Endometrial microvascular endothelial cells (primary cell): ENCODE measurements around the gene EPHA5. TPM values are rescaled to one million over a fixed set of nuclear protein-coding genes. Genes with fewer than 3 reads are reported as not detected.

Experiments used
- in situ Hi-C: cut with HindIII; loops from 2 replicates; pipeline ENCODE4 v1.10.0; 2017; ENCODE audit warnings: low sequenced_read_pairs, low pct_unique_long_range_greater_than_20kb; ENCODE audit errors: inconsistent ontology term
- total RNA-seq: library from RNA; depleted of rRNA; stranded (reverse); fragments of >200 nt; gene quantifications from one replicate; pipeline ENCODE4 v1.2.3, GENCODE V29; 2015; ENCODE audit errors: inconsistent ontology term

The EPHA5 gene
- total RNA-seq, 1 donor from 2014 or later, result under 0.01 TPM

DNA sequence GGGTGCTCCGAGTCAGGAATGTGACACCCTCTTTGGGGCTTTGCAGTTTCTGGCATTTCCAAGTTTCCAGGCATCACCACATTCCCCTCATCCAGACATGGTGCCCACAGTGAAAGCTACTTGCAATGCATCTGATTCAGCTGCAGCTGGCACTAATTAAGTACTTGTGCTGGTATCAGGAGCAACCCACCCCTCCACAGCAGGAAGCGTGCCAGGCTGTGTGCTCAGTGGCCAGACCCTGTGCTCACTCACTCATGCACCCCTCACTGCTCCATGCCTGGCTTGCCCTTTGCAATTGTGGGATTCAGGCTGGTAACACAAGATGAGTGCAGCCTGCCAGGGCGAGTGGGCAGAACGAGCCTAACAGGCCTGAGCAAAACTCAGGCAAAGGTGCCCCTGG lies 271.2 kb downstream of the EPHA5 start:
- in situ Hi-C loops, result no loop called here

DNA sequence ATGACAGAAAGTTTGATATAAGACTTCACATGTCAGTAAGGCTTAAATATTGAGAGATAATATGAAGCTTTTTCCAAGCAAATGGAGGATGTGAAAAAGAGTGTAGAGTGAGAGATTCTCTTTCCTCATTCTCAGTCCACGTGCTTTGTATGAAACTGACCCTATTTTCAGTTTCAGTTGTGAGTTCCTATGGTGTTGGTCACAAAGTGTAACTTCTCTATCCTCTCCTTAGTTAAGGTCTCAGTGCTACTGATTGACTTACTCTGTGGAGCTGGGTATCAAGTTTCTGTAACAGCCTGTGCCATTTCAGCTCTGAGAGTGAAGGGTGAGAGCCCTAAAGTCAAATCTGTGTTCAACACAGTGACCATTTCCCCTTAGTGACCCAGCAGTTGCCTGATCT lies 277.2 kb downstream of the EPHA5 start:
- in situ Hi-C loops, result no loop called here

DNA sequence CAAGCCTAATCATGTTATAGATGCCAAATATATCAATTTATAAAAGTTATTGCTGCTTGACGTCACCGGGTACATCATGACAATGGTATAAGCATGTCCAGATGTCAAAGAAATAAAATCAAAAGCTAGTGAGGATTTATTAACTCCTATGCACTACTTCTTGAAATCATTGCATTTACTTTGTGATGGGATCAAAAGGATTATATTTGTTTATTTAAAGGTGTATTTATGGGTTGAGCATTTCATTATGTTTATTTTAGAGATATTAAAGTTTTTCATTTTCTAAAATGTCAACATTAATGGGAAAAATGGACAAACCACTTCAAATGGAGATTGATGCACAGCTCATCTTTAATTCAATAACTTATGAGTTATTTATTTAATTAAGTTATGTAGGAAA lies 277.8 kb downstream of the EPHA5 start:
- in situ Hi-C loops, result no loop called here

DNA sequence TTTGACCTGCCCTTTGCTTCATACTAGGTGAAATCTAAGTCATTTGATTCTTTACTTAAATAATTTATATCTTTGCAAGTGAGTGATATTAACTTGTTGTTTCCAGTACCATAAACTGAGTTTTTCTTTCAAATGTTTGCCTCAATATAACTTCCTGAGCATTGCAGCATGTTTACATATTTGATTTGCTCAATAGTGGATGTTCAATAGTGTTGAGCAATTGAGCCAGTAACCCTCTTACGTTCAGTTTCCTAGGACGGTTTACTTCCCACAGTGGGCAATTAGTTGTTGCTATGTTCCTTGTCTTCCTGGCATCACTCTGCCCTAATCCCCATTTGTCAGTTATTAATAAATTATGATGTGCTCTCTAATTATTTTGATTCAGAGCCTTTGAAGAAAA lies 278.5 kb downstream of the EPHA5 start:
- in situ Hi-C loops, result no loop called here

DNA sequence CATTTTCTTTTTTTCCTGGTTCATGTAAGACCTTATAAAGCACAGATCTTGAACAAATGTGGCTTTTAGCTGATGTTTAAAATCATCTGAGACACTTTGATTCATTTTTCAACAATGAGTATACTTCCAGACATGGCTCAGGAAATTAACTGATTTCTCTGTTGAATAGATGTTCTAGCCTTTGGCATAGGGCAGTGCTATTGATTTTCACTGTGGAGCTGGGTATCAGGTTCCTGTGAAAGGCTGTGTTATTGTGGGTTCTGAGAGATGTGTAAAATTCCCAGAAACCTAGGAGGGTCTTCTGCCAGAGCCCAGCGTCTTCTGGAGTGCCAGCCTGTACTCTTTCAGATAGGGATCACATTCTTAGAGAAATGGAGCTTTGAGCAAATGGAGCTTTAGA lies 278.9 kb downstream of the EPHA5 start:
- in situ Hi-C loops, result no loop called here

DNA sequence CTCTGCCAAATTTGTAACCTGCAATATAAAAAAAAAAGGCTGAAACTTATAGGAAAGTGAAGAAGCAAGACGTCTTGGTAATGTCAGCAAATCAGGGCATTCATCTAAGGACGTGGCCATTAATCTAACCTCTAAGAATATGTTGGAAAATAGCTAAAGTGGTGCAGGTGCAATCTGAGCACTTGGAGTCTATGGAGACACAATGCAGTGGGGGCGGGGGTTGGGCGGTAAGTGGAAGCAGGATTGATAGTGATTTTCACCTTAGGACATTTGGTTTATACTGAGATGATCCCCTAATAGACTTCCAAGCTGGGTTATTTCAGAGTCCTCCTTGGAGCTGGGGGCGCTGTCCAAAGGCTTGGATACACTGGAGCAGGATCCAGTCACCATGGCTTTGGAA lies 283.4 kb downstream of the EPHA5 start:
- in situ Hi-C loops, result no loop called here

DNA sequence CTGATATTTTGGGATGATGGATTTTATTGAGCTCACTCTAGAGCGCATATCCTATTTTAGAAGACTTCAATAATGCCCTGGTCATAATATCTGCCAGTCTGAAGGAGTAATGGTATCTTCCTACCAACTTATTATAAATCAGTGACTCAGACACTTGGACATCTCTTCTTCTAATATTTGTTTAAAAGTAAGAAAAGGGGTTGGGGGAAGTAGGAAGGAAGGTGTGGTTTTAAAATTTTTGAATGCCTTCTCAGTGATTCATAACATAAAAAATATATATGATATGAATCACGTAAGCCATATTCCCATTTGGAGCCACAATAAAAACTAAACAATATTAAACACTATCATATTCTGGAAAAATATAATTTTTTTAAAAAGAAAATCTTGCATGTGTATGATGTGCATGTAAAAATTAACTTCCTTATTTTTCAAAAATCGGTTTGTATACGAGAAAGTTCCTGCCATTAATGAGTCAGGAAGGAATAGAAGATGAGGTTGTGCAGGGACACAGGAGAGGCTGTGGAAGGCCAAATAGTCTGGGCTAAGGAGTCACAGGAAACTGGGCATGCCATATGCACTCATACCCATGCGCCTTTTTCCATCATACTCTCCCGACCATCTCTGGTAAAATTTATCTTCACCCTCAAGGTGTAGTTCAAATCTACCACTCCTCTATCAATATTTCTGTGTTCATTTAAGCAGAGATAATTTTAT lies 286.5 kb downstream of the EPHA5 start:
- in situ Hi-C loops, result no loop called here

DNA sequence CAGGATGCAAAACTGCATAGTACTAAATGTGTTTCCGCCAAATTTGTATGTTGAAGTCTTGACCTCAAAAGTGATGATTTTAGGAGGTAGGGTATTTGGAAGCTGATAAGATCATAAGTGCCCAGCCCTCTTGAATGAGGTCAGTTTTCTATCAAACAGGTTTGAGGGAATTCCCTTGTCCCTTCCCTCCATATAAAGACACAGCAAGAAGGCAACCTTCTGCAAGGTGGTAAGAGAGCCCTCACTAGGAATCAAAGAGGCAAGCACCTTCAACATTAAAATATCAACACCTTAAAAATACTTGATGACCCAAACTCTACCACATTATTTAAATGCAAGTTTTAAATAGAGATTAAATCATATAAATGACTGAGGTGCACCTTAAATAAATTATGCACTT lies 288.6 kb downstream of the EPHA5 start:
- in situ Hi-C loops, result no loop called here

DNA sequence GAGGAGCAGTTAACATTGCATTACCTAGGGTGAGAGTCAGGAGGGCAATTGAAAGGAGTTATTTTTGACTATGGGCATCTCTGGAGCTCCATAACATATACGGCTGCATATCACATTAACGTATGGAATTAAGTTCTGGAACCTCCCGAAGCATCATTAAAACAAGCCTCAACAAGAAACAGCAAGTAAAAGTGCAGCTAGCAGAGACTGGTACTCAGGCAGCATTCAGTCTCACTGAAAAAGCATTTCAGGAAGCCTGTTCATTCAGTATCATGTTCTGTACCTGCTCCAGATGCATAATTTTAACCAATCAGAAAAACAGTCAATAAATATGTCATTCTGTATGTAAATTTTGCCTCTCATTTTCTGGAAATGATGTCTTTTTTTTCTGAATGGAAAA lies 299.6 kb downstream of the EPHA5 start:
- in situ Hi-C loops, result no loop called here

DNA sequence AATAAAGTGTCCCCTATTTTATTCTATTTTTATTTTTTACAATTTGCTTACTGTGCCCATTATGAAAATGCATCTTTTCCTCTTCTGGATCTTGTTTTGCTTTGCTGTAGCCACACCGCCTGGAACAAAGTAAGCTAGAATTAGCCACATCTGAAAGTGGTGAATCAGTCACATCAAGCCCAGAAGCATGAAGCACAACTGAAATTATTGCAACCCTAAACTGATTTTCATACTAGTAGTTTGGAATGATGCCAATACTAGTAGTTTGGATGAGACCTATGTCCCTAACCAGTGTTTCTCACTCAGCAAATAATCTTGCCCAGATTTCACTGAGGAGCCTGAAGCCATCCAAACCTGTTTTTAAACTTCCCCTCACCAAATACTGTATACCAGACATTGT lies 303.0 kb downstream of the EPHA5 start:
- in situ Hi-C loops, result no loop called here

DNA sequence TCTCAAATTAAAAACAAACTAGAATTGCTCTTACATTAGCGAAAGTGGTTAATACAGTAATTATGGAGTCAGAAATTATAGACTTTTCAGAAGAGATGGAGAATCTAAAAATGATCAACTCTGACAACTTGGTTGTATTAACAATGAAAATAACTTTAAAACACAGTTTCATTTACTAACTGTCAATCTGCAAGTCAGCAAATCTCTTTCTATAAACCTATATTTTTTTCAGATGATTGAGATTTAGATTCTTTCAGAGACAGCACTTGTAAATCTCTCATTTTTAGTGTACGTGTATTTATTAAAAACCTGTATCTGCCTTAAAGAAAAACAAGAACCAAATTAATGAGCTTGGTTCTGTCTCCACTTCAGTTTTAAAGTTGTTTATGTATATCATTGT lies 311.4 kb downstream of the EPHA5 start:
- in situ Hi-C loops, result no loop called here

DNA sequence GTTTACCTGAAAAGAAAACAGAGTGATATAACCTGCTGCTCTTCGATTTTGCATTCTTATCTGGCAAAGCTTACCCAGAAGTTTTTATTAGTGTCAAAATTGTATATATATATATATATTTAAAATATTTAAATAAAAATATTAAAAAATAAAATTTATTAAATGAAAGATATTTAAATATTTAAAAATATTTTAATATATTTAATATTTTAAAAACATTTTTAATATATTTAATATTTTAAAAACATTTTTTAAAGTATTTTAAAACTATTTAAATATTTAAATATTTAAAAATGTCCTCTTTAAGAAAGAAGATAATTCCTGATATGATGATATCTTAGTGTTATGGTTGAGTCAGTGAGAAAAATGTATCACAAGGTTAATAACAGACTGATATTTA lies 317.2 kb downstream of the EPHA5 start:
- in situ Hi-C loops, result no loop called here

DNA sequence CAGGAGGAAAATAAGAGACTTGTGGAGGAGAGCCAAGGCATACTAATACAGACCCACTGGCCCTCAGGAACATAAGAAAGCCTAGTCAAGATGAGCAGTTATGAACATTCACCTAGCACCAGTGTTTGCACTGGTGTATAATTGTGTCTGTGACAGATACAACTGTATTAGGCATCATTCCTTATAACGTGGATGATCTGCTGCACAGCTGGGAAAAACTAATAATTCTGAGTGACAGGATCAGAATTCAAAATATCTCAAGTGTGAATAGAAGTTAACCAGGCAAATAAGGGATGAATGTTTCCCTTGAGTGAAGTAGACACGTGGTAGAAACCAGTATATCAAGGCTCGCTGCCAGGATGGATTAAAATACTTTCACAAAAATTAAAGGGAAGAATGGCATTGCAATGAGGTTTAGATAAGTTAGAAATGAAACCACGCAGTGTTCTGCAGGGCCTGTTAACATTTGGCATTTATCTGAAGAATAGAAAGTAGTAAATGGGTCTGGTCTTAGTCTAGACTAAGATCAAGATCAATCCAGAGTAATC lies 325.9 kb downstream of the EPHA5 start:
- in situ Hi-C loops, result no loop called here

DNA sequence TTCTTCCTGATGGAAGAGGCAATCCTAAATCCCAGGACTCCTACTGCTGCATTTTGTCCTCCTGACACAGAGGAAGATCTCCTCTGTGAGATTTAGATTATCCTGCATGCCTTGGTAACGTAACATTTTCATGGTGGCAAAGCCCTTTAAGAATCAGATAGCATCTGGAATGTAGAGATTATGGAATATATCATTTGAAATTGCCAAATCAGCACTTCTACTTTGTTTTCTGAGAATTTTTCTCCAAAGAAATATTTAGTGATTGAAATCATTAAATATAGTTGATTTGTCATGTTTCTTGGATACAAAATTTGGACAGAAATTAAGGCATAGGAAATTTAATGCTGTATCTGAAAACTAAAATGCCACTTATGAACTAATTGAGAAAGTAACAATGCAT lies 326.9 kb downstream of the EPHA5 start:
- in situ Hi-C loops, result no loop called here

DNA sequence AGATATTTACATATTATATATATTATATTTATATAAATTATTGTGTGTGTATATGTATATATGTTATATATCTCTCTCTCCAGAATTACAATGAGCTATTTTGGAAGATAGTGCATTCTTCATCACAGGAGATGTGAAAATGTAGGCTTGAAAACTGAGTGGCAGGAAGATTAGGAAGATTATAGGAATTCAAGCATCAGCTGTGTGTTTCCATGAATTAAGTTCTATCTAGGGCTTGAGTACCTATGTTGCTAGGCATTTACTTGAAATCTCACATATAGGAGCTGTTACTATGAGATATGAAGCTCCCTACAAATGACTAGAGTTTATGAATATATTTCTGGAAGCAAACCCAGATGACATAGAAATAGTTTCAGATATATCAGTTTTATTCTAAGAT lies 328.7 kb downstream of the EPHA5 start:
- in situ Hi-C loops, result no loop called here

DNA sequence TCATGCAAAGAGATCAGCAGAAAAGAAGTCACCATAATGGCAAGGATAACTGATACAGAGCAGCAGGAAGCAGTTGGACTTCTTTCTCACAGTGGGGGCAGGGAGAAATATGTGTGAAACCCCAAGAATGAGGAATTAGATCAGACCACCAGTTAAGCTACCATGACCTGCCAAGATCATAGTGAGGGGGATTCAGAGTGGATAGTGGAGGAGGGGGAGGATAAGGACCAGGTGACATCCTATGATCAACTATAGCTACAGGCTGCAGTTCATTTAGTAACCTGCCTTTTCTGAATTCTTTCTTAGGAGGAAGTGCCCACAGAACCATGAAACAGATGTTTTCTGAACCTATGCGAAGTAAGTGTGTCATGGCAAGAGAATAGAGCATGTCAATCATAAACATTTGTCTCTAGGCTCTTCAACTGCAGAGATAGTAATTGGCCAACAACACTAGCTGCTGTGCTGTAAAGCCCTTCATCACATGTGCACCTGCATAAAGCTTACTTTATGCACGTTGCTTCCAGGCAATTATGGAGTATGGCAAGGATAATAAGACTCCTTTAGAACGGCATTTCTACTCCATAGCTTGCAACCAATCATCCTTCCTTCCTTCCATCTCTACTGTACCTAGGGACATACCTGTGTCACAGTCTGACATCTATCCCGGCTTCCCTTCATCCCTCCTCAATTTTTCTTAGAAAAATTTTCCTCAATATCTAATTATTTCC lies 329.7 kb downstream of the EPHA5 start:
- in situ Hi-C loops, result no loop called here

DNA sequence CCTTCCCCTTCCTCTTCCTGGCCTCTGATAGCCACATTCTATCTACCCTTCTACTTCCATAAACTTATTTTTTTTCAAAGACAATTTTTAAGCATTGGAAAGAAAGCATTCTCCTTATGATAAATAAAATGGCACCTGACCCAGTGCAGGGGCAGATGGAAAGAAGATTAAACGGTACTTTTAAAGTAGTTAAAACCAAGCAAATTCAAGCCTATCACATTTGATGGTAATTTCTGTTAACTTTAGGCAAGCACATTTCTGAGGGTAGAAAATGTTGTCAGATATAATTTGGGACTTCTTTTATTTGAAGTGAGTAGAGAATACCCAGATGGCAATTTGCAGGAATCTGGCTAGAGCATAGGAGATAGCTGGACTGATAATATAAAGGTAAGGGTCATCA lies 332.9 kb downstream of the EPHA5 start:
- in situ Hi-C loops, result no loop called here

DNA sequence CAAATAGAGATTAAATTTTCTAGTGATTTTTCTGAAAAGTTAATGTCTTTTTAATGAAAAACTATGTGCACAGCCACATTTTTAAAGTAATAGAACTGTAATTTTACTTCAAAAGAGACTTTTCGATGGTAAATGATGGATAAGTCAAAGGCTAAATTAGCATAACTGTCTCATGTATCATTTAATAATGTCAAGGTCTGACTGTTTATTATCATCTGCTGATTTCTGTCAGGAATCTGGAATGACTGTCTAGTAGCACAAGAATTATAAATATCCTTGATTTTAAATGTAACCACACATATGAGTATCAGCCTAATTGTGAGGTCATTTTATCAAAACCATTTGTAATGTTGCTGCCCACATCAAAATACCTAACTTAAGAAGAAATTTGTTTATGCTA lies 333.8 kb downstream of the EPHA5 start:
- in situ Hi-C loops, result no loop called here

DNA sequence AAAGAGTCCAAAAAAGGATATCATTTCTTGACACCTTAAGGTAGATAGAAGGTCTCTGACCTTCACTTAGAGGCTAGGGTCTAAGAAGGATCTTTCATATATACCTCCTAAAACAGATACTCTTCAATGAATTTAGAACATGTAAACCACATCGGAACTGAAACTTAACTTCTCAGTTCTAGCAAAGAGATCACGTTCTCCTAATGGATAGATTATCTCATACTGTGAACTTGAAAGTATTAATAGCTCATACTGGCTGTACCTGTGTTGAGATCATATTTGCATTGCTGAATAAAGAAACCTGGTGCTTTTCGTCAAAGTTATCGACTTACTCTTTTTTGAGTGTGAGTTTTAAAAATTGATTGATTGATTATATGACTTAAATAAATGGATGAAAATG lies 353.8 kb downstream of the EPHA5 start:
- in situ Hi-C loops, result no loop called here

DNA sequence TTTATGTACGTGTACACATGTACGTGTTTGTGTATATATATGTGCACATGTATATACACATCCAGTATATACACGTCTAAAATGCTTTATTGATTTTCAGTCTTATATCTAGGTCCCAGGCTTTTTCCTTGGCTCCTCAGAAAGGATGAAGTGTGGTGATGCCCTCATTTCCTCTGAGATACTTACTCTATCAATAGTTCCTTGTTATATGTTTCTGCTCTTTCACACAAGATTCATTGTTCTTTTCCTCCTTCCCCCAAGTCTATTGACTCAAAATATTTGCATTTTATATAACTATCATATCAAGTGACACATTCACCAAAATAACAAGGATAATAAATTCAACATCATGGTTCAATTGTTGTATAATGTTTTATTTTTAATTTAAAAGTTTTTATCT lies 359.2 kb downstream of the EPHA5 start:
- in situ Hi-C loops, result no loop called here
